ENCODE measurements around the gene OR1K1. TPM values are rescaled to one million over a fixed set of nuclear protein-coding genes. Genes with fewer than 3 reads are reported as not detected.

The OR1K1 gene
- total RNA-seq, 1 donor from 2014 or later, result not detected

DNA sequence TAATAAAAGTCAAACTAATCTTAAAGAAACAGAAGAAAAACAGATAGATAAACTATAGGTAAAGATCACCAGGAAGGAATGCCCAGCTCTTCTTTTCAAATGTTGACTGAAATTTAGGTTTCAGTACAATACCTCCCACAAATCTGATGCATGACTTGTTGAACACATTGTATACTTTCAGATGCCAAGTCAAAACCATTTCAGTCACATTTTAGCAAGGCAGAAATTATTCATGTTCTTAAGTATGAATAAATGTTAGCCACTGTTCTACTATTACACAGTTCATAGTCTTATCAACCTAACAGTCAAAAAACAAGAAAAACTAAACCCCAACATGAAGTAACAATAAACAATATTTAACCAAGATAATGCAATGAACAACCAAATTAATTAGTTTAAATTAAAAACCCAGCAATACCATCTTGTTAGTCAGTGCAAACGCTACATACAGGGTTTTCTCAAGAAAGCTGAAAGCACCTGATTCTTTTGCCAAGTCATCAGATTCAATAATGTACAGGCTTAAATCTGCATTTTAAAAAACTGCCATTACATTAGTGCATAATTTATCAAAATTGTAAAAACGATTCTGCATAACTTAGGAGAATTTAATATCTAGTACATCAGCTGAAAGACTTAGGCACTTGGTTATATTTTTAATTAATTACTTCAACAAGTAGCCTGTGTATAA, 48.5 kb downstream of the OR1K1 start:
- no peak for DNase-seq (ENCODE audit: low spot score)

Other genes starting within 250 kb of the OR1K1 start
- not detected for gene OR1N2, start 247.0 kb upstream of the OR1K1 start, total RNA-seq
- gene OR1L8, start 216.7 kb upstream of the OR1K1 start, total RNA-seq, result not detected
- not detected for gene OR1Q1, start 185.4 kb upstream of the OR1K1 start, total RNA-seq
- not detected for gene OR1B1, start 142.5 kb upstream of the OR1K1 start, total RNA-seq
- gene OR1L1, start 138.4 kb upstream of the OR1K1 start, total RNA-seq, result not detected
- not detected for gene OR1L3, start 125.0 kb upstream of the OR1K1 start, total RNA-seq
- not detected for gene OR1L4, start 76.1 kb upstream of the OR1K1 start, total RNA-seq
- gene OR1L6, start 57.8 kb upstream of the OR1K1 start, total RNA-seq, result not detected
- not detected for gene OR5C1, start 11.2 kb upstream of the OR1K1 start, total RNA-seq
- gene PDCL, start 28.5 kb downstream of the OR1K1 start, total RNA-seq, result 15.5 TPM
- 40.0 TPM for gene RC3H2, start 105.2 kb downstream of the OR1K1 start, total RNA-seq
- gene ZBTB6, start 113.2 kb downstream of the OR1K1 start, total RNA-seq, result 4.8 TPM
- 2.9 TPM for gene ZBTB26, start 131.4 kb downstream of the OR1K1 start, total RNA-seq
- 39.4 TPM for gene RABGAP1, start 140.9 kb downstream of the OR1K1 start, total RNA-seq
- 2.0 TPM for gene GPR21, start 233.5 kb downstream of the OR1K1 start, total RNA-seq